Measurements from ENCODE around the gene HIC1.

Gene HIC1

GRCh38 chr17:2077040-2077439 lies 22.1 kb downstream of the HIC1 start:
- DNase-seq = no peak

GRCh38 chr17:2081564-2081963 lies 26.7 kb downstream of the HIC1 start:
- no peak for DNase-seq

GRCh38 chr17:2082003-2082781 lies 27.3 kb downstream of the HIC1 start:
- DNase-seq = no peak

GRCh38 chr17:2083613-2084035 lies 28.7 kb downstream of the HIC1 start:
- DNase-seq = no peak

- DNase-seq = no peak
These were observed 29.3 kb downstream of the HIC1 start for GRCh38 chr17:2084036-2084765.

GRCh38 chr17:2084766-2085647 lies 30.1 kb downstream of the HIC1 start:
- DNase-seq = no peak

- DNase-seq = no peak
These were observed 30.7 kb downstream of the HIC1 start for GRCh38 chr17:2085648-2085949.

GRCh38 chr17:2086306-2086705 lies 31.4 kb downstream of the HIC1 start:
- no peak for DNase-seq

GRCh38 chr17:2087597-2088211 lies 32.8 kb downstream of the HIC1 start:
- DNase-seq = peak; percentile 37

- no peak for DNase-seq
These were observed 34.1 kb downstream of the HIC1 start for GRCh38 chr17:2089021-2089422.

- peak; percentile 29 for DNase-seq
These were observed 35.3 kb downstream of the HIC1 start for GRCh38 chr17:2090210-2090641.

- no peak for DNase-seq
These were observed 36.1 kb downstream of the HIC1 start for GRCh38 chr17:2090804-2091534.

GRCh38 chr17:2092253-2092652 lies 37.4 kb downstream of the HIC1 start:
- DNase-seq = no peak

- no peak for DNase-seq
These were observed 38.4 kb downstream of the HIC1 start for GRCh38 chr17:2093349-2093748.

- DNase-seq = no peak
These were observed 40.1 kb downstream of the HIC1 start for GRCh38 chr17:2094891-2095535.

GRCh38 chr17:2095536-2095910 lies 40.6 kb downstream of the HIC1 start:
- DNase-seq = no peak

GRCh38 chr17:2101448-2102257 lies 46.8 kb downstream of the HIC1 start:
- peak; percentile 28 for DNase-seq

GRCh38 chr17:2102931-2103809 lies 48.3 kb downstream of the HIC1 start:
- no peak for DNase-seq

- no peak for DNase-seq
These were observed 50.8 kb downstream of the HIC1 start for GRCh38 chr17:2105663-2106062.
